OCI-LY1 (cell line): ENCODE data around the gene LAPTM5.

Source experiments
- H2AFZ ChIP-seq: fragments of 200-600 bp; sonication (generic), shearing (Covaris generic); 2 replicates; pipeline ENCODE4 v1.6.0; 2014; ENCODE audit warnings: antibody characterized with exemption, mild to moderate bottlenecking, low read length
- H3F3A ChIP-seq: fragments of 200-600 bp; sonication (generic), shearing (Covaris generic); 2 replicates; pipeline ENCODE4 v1.6.0; 2014; ENCODE audit warnings: mild to moderate bottlenecking, antibody characterized with exemption, low read length, moderate library complexity; ENCODE audit not compliant: insufficient read depth
- H3K27ac ChIP-seq: fragments of 200-600 bp; sonication (generic); 2 replicates; pipeline ENCODE4 v1.5.1; 2014; ENCODE audit warnings: low read length, mixed run types, mild to moderate bottlenecking, low read depth; ENCODE audit not compliant: poor library complexity, severe bottlenecking
- H3K27me3 ChIP-seq: fragments of 200-600 bp; sonication (generic); 2 replicates; pipeline ENCODE4 v1.6.0; 2014; ENCODE audit warnings: antibody characterized with exemption, mild to moderate bottlenecking, low read length, moderate library complexity; ENCODE audit not compliant: insufficient read depth
- H3K36me3 ChIP-seq: fragments of 200-600 bp; sonication (generic); 2 replicates; pipeline ENCODE4 v1.6.1; 2014; ENCODE audit warnings: mild to moderate bottlenecking, antibody characterized with exemption, low read length, moderate library complexity, mixed read lengths; ENCODE audit not compliant: insufficient read depth
- H3K4me1 ChIP-seq: fragments of 200-600 bp; sonication (generic); 2 replicates; pipeline ENCODE4 v1.5.1; 2014; ENCODE audit warnings: mild to moderate bottlenecking, low read length, moderate library complexity; ENCODE audit not compliant: insufficient read depth, severe bottlenecking
- H3K4me2 ChIP-seq: fragments of 200-600 bp; sonication (generic), shearing (Covaris generic); 2 replicates; pipeline ENCODE4 v1.6.1; 2014; ENCODE audit warnings: low read length
- H3K4me3 ChIP-seq: fragments of 200-600 bp; sonication (generic); 2 replicates; pipeline ENCODE4 v1.5.1; 2014; ENCODE audit warnings: low read length, low read depth, mild to moderate bottlenecking, mixed read lengths; ENCODE audit not compliant: poor library complexity, severe bottlenecking
- H3K79me2 ChIP-seq: fragments of 200-600 bp; shearing (Covaris generic); 2 replicates; pipeline ENCODE4 v1.6.1; 2016; ENCODE audit warnings: mixed run types, low read length, mixed read lengths; ENCODE audit not compliant: insufficient read depth
- H3K9ac ChIP-seq: fragments of 200-600 bp; sonication (generic), shearing (Covaris generic); 2 replicates; pipeline ENCODE4 v1.6.1; 2014; ENCODE audit warnings: mild to moderate bottlenecking, low read length, mixed read lengths
- H3K9me2 ChIP-seq: fragments of 200-600 bp; sonication (generic), shearing (Covaris generic); 2 replicates; pipeline ENCODE4 v1.6.1; 2014; ENCODE audit warnings: low read depth, mild to moderate bottlenecking, low read length, mixed read lengths
- H3K9me3 ChIP-seq: fragments of 200-600 bp; shearing (Covaris generic); 2 replicates; pipeline ENCODE4 v1.6.1; 2014; ENCODE audit warnings: low read length, mixed read lengths
- H4K20me1 ChIP-seq: fragments of 200-600 bp; sonication (generic), shearing (Covaris generic); 2 replicates; pipeline ENCODE4 v1.6.0; 2016; ENCODE audit warnings: mild to moderate bottlenecking, low read length; ENCODE audit not compliant: insufficient read depth
- CTCF ChIP-seq: fragments of 200-600 bp; sonication (generic), shearing (Covaris generic); IDR thresholded peaks from 2 replicates; pipeline ENCODE4 v1.5.1; 2017; ENCODE audit warnings: mild to moderate bottlenecking, antibody characterized with exemption, low read length, moderate library complexity, mixed read lengths
- EZH2 ChIP-seq: fragments of 200-600 bp; sonication (generic), shearing (Covaris generic); IDR thresholded peaks from 2 replicates; pipeline ENCODE4 v1.8.0; 2017; ENCODE audit warnings: borderline replicate concordance, mixed run types, mild to moderate bottlenecking, antibody characterized with exemption, low read length, moderate library complexity, mixed read lengths

Gene LAPTM5

GRCh38 chr1:30694280-30695175, 63.0 kb downstream of the LAPTM5 start:
- H3K4me3 ChIP-seq, result no peak overlapping the region
- H3K9me3 ChIP-seq, result no peaks in the 10 kb centered on the region
- H2AFZ ChIP-seq, result no peak overlapping the region
- no peaks in the 10 kb centered on the region for H3K79me2 ChIP-seq
- H3K4me2 ChIP-seq, result no peak overlapping the region
- H3K27me3 ChIP-seq, result no peaks in the 10 kb centered on the region
- H3F3A ChIP-seq, result no peaks in the 10 kb centered on the region
- H3K36me3 ChIP-seq, result no peaks in the 10 kb centered on the region
- H4K20me1 ChIP-seq, result no peaks in the 10 kb centered on the region
- H3K9ac ChIP-seq, result no peak overlapping the region
- TF ChIP-seq EZH2 (no peak), CTCF (no peak)
- H3K27ac ChIP-seq, result no peak overlapping the region
- no peaks in the 10 kb centered on the region for H3K9me2 ChIP-seq
- H3K4me1 ChIP-seq, result no peaks in the 10 kb centered on the region

GRCh38 chr1:30693822-30694221, 63.8 kb downstream of the LAPTM5 start:
- Histone ChIP-seq H3K9me2 (no peaks in the 10 kb centered on the region), H3K9ac (no peak overlapping the region), H3K27ac (no peak overlapping the region), H3K79me2 (no peaks in the 10 kb centered on the region), H3K4me2 (no peak overlapping the region), H2AFZ (no peak overlapping the region), H3K9me3 (no peaks in the 10 kb centered on the region), H3K4me3 (no peak overlapping the region), H3F3A (no peaks in the 10 kb centered on the region), H3K4me1 (no peaks in the 10 kb centered on the region), H4K20me1 (no peaks in the 10 kb centered on the region), H3K36me3 (no peaks in the 10 kb centered on the region), H3K27me3 (no peaks in the 10 kb centered on the region)
- no peak for TF ChIP-seq EZH2
- no peak for TF ChIP-seq CTCF

GRCh38 chr1:30693366-30693765, 64.2 kb downstream of the LAPTM5 start:
- H3K27me3 ChIP-seq, result no peaks in the 10 kb centered on the region
- no peaks in the 10 kb centered on the region for H3K79me2 ChIP-seq
- H3K9me3 ChIP-seq, result no peaks in the 10 kb centered on the region
- H4K20me1 ChIP-seq, result no peaks in the 10 kb centered on the region
- no peak overlapping the region for H3K27ac ChIP-seq
- H3K9me2 ChIP-seq, result no peaks in the 10 kb centered on the region
- H3K4me1 ChIP-seq, result no peaks in the 10 kb centered on the region
- no peak overlapping the region for H3K4me3 ChIP-seq
- no peaks in the 10 kb centered on the region for H3F3A ChIP-seq
- H2AFZ ChIP-seq, result no peak overlapping the region
- no peak overlapping the region for H3K9ac ChIP-seq
- H3K36me3 ChIP-seq, result no peaks in the 10 kb centered on the region
- no peak overlapping the region for H3K4me2 ChIP-seq
- TF ChIP-seq CTCF (no peak), EZH2 (no peak)
